NCI-H524 (cell line): ENCODE measurements around the gene HSBP1L1.

Source experiments
- DNase-seq, 2 experiments: peaks; one replicate each; lab custom pipeline; 2025; lab: John Stamatoyannopoulos, UW

The HSBP1L1 gene

DNA sequence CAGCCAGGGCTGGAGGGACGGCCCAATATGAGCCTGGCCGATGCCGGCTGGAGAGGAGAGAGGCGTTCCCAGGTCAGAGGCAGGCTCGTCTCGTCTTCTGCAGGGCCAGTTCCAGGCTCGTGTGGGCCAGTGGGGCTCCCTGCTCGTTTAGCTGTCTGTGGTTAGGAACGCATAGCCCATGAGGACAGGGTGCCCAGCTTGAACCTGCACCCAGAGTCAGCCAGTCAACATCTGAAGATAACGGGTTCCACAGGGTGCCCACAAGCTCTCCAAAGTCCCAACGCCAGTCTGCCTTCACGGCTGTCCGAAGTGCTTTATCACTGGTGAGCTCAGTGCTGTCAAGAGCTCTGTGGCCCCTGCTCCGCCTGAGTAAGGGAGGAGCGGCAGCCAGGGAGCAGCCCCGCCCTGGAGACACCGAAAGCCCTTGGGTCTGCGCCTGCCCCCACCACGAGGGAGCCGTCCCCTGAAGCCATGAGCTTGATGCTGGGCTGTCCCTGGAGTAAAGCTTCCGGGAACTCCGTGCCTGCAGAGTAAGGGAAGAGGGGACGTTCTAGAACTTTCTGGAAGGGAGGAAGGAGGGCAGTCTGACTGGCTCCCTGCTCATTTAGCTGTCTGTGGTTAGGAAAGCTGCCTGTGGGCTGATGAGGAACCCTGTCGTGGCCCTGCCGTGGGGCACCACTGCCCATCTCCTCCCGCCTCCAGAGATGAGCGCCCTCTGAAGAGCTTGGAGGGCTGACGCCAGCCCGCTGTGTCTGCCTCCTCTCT is 2.7 kb upstream of the HSBP1L1 start:
- no peak for DNase-seq

DNA sequence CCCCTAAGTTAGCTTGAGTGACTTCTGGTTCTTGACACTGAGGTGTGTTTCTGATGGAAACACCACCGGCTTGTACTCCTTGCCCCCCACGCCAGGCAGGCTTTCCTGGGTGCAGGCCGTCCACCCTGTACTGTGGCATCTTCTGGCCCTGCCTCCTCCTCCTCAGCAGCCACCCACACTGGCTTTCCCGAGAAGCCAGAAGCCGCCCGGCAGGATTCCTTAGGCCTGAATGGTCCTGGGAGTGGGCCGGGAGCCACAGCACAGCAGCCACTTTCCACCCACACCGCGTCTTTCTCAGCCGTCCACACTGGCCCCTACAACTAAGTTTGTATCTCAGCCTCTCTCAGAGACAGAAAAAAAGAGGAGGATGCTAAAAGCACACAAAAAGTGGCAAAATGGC is 2.1 kb upstream of the HSBP1L1 start:
- DNase-seq, result no peak

DNA sequence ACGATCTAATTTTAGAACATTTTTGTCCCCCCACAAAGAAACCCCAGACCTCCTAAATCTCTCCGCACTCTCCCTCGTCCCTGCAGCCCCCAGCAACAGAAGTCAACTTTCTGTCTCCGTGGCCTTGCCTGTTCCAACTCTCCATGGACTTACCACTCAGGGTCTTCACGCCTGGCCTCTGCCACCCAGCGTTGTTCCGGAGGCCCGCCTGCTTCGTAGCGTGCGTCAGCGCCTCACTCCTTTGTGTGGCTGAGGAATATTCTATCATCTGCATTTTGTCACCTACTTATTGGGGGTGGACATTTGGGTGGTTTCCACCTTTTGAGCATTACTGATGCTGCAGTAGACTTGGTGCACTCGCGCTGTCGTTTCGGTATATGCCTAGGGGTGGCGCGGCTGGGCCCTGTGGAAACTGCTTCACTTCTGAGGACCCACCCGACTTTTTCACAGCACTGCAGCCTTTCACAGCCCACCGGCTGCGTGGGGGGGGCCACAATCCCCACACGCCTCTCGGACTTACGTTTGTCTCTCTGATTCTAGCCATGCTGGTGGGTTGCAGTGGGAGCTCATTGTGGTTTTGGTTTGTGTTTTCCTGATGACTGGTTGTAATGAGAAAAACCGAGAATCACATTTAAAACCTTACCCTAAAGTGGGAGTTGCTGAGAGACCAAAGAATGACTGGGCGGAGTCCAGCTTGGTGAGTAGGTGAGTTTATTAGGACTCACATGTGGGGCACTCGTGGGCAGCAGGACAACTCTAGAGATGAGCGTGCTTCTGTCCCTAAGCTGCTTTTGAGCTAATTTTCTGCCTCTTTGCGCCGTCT is 1.4 kb upstream of the HSBP1L1 start:
- no peak for DNase-seq

DNA sequence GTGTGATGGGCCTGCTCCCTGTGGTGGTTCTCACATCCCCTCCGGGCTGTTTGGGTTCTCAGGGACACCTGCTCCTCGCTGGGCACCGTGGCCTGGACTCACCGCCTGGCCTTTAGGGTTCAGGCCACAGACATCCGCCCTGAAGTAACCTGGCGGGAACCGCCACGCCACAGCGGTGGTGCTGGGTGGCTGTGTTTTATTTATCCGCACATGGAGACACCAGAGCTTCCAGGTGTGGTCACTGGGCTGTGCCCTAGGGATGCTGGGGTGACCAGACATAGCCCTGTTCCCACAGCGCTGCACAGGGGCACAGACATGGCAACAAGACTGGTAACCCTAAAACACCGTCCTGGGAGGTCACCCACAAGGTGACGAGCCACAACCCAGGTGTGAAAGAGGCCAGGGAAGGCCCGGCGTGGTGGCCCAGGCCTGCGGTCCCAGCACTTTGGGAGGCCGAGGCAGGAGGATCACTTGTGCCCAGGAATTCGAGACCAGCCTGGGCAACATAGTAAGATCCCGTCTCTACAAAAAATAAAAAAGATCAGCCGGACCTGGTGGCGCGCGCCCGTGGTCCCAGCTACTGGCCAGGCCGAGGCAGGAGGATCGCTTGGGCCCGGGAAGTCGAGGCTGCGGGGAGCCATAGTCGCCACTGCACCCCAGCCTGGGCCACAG is 649 bp upstream of the HSBP1L1 start:
- no peak for DNase-seq

DNA sequence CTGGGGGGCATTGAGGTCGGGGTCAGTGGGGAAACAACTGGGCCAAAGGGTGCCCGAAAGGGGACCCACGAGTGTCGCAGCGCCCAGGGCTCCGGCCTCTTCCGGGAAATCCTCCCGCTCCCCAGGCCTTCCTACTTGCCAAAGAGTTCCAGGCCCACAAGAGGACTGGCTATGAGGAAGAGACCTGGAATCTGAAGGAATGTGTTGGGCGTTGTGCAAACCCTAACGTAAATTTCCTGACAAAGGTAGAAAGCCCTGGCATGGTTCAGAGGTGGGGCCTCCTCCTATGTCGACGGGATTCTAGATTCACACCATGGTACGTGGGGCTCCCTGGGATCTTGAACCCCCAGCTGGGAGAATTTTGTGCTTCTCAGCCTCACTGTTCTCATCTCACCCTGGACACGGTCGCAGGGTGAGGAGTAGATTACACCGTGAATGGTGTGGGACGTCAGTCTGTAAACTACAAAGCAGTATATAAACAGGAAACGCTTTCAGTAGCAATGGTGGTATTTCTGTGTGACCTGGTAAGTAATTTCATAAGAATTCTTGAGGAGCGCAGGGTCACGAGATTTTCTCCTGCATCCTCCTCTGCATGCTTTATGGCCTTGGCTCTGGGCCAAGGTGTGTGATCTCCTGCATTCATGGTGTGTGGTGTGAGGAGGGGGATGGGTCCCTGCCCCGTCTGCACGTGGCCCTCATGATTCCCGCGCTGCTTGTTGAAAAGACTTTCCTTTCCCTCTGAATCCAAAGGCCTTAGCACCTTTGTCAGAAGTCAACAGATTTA is 868 bp downstream of the HSBP1L1 start:
- DNase-seq, result peak in 1 of 2 experiments; percentile 20

DNA sequence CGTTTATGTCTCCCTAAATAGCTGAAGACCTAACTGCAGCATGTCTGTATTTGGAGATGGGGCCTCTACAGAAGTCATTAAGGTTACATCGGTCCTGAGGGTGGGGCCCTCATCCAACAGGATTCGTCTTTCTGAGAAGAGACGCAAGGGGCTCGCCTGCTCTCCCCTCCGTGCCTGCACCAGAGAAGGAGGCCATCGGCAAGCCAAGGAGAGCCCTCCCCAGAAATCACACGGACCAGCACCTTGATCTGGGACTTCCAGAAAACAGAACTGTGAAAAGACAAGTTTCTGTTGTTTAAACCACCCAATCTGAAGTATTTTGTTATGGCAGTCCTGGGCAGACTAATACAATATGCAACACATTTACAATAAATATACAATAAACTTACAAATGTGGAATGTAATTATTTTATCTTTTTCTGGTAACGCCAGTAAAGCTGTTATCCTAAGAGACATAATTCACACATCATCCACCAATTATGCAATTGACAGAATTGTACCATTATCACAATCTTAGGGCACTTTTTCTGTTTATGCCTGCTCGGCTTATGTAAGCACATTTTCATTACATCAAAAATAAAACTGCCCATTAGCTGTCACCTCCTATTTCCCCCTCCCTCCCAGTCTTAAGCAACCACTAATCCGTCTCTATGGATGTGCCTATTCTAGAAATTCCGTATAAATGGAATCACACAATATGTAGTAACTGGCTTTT is 6.1 kb downstream of the HSBP1L1 start:
- DNase-seq, result no peak

DNA sequence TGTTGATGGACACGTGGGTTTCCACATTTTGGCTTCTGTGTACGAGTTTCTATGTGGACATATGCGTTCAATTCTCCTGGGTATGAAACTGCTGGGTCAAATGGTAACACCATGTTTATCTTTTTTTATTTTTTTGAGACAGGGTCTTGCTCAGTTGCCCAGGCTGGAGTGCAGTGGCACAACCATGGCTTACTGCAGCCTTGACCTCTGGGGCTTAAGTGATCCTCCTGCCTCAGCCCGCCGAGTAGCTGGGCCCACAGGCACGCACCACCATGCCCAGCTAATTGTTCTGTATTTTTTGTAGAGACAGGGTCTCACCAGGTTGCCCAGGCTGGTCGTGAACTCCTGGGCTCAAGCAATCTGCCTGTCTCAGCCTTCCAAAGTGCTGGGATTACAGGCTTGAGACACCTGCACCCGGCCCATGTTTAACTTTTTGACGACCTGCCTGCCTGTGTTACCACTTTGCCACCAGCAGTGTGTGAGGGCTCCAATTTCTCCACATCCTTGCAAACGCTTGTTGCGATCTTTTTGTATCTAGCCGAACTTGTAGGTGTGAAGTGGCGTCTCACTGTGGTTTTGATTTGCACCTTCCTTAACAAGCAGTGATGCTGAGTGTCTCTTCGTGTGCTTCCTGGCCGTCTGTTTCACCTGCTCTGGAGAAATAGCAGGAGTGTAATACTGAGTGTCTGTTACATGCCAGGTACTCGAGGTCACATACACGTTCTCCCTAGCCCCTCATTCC is 6.9 kb downstream of the HSBP1L1 start:
- no peak for DNase-seq

DNA sequence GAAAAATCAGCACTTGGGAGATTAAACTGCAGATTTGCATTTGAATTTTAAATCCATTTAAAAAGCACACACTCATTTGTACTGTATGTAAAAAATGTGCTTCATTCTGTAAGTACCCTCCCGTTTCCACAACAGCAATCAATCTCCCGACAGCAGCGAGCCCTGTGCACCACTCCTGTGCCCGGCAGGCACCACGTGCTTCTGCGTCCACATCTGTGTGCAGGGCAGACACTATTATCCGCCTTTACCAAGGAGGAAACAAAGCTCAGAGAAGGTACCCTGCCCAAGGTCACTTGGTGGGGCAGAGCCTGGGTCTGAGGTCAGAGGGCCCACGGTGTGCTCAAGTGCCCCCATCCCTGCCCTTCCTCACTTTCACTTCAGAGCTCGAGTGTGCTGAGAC is 7.5 kb downstream of the HSBP1L1 start:
- DNase-seq, result no peak

DNA sequence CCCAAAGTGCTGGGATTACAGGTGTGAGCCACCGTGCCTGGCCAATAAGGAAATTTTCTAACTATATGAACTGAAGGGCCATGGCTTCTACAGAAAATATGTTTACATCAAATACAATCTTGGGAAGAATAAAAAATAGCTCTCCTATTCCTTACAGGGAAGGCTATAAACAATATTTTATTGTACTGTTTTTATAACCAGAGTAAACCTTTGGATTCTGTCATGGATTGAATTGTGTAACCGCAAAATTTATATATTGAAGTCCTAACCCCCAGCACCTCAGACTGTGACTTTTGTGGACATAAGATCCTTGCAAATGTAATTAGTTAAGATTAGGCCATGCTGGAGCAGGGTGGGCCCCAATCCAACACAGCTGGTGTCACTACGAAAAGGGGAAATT is 8.3 kb downstream of the HSBP1L1 start:
- DNase-seq, result no peak

DNA sequence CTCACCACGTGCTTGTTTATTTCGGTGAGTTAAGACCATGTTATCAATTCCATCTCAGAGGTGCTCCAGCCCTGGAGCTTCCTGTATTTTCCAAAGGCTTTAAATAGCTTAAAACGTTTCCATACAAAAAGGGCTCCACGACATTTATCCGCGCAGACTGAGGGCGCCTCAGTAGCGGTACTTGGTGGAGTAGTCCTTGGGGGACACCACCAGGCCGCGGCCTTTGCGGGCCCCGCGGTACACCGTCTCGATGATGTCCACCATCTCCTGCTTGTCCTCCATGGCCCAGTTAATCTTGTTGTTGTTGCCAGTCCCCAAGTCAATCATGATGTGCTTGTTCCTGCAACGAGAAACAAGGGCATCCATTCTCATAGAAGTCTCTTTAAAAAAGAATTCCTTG is 9.1 kb downstream of the HSBP1L1 start:
- no peak for DNase-seq

DNA sequence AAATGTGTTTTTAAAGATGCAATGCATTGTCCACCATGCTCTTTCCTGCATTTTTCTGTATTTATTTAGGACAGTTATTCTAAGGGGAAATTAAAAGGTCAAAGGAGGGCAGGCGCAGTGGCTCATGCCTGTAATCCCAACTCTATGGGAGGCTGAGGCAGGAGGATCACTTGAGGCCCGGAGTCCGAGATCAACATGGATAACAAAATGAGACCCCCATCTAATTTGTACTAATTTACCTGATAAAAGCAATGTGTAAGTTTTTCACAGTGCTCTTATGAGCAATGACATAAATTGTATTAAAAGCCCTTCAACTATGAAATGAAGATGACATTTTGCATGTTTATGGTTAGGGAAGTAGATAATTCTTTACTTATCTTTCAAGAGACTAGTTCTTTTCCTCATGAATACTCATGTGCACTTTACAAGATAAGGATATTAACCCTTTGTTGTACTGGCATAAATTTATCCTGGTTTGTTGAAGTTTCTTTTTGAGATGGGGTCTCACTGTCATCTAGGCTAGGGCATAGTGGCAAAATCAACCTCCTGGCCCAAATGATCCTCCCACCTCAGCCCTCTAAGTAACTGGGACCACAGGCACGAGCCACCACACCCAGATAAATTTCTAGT is 9.7 kb downstream of the HSBP1L1 start:
- no peak for DNase-seq

DNA sequence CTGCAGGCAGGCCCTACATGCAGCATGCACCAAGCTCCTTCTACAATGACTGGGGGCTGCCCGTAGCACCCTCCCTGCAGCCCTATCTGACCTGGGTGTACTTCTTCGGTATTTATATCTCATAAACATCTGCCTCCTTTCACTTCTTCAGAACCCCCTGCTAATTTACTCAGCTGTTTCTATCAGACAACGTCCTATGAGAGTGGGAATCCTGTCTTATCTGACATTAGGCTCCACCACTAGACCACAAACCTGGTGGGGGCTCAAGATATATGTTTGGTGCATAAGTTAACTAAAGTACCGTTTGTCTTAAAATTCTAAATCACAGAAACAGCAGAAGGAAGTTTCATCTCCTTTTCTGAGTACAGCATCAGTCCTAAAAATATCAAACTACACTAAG is 10.6 kb downstream of the HSBP1L1 start:
- DNase-seq, result no peak

DNA sequence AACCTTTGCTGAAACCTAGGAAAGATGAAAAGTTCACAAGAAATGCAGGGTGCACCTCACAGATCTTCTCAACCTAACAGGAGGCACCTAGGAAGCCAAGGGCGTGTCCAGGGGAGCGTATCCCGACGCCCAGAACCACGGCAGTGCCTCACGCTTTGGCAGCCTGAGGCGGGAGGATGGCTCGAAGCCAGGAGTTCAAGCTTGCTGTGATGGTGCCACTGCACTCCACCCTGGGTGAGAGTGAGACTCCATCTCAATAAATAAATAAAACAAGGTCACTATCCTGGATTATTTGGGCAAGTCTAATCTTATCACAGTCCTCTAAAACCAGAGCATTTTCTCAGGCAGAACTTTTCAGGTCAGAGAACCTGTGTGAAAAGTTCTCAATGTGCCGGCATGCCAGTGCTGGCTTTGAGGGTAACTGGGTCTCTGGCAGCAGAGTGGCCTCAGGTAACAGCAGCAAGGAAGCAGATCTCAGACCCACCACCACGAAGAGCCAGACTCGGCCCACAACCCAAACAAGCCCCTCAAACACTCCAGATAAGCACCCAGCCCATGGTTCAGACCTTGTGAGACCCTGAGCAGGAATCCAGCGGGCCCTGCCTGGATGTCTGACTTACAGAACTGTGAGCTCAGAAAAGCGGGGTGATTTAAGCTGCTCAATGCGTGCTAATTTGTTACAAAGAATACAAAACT is 11.7 kb downstream of the HSBP1L1 start:
- DNase-seq, result no peak

DNA sequence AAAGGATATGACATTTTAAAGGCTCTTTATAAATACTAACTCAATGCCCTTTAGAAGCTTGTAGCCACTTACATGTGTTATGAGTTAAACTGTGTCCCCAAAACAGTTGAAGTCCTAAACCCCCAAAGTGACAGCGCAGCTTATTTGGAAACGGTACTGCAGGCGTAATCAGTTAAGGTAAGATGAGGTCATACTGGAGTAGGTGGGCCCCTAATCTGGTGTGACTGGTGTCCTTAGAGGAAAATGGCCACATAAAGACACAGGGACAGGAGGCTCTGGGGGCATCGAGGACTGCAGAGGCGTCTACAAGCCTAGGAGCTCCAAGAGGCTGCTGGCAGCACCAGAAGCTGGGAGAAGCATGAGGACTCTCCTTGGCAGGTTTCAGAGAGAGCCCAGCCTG is 15.4 kb downstream of the HSBP1L1 start:
- no peak for DNase-seq

DNA sequence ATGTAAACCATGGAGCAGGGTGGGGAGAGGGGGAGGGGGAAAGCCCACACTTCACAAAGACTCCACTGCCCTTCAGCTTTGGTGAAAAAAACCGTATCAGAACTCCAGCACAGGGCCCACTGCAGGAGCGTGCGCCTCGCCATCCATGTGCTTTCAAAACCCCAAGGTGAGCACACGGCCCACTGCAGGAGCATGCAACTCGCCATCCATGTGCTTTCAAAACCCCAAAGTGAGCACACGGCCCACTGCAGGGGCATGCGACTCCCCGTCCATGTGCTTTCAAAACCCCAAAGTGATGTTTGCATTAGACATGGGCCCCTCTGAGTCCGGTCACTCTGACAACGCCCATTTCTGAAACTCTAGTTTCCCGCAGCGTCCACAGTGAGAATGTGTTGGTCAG is 16.1 kb downstream of the HSBP1L1 start:
- DNase-seq, result no peak

DNA sequence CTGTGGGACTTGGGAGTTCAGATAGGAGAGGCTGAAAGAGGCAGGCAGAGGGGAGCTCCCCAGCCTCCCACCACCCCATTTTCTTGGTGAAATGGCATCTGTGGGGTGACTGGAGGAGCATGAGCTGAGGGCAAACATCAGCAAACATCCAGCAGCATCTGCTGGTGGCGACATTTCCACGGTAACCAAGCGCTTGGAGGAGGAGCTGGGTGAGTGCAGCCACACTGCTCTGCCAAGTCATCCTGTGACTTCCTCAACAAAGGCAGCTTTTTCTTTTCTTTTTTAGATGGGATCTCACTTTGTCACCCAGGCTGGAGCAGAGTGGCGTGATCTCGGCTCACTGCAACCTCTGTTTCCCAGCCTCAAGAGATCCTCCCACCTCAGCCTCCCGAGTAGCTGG is 18.3 kb downstream of the HSBP1L1 start:
- DNase-seq, result no peak

DNA sequence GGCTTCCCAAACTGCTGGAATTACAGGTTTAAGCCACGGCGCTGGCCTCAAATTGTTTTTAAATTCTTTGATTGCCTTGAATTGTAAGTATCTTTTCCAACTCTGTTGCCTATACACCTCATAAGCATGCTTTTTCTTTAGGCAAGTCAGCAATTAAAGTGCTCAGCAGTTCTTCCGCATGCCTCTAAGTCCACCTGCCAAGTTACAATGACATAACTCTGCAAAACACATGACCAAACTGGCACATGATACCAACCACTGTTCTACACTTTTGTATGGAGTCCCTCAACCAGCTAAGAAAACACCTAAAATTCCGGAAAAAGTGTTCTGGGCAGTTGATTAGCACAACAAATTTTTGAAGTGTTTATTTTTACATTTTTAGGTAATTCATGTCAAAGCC is 18.8 kb downstream of the HSBP1L1 start:
- DNase-seq, result no peak

DNA sequence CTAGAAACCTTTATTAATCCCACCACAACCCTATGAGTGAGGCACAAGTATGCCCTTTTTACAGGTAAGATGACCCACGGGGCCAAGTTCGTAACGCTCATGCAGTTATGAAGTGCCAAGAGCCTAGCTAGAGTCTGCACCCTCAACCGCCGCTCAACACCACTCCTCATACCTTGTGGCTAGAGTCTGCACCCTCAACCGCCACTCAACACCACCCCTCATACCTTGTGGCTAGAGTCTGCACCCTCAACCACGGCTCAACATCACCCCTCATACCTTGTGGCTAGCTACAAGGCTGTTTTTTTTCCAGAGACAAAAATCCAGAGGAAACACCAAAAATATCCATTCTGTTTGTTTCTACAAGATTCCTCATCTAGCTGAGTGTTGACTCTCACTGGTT is 19.4 kb downstream of the HSBP1L1 start:
- DNase-seq, result no peak

DNA sequence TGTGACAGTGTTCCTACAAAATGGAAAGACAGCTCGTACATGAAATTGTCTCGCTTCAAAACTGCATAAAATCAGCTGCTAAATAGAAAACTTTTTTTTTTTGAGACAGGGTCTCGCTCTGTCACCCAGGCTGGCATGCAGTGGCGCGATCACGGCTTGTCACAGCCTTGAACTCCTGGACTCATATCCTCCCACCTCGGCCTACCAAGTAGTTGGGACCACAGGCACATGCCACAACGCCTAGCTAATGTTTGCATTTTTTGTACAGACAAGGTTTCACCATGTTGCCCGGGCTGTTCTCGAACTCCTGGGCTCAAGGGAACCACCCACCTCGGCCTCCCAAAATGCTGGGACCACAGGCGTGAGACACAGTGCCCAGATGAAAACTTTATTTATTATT is 20.7 kb downstream of the HSBP1L1 start:
- DNase-seq, result no peak

DNA sequence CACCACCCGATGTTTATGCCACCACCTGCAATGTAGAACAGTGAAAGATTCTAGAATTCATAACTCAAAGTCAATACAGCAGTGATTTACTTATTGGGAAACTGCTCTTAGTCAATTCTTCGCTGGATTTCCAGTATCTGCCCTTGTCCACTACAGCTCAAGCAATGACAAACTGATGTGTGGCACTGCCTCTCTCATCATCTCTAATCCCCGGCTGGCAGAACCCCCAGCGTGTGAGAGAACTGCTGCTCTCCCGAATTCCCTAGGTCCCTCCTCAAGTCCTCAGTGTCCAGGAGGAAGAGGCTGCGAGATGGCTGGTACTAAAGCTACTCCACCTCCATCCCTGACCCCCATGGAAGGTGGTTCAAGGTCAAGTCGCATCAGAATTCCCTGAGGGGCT is 22.3 kb downstream of the HSBP1L1 start:
- DNase-seq, result peak in 1 of 2 experiments; percentile 22
